Fibroblast of skin of scalp (primary cell): Measurements from ENCODE around the gene HSPE1. TPM values are rescaled to one million over a fixed set of nuclear protein-coding genes. Genes with fewer than 3 reads are reported as not detected.
"Not testable (repeated sequence)": the region's sequence is repeated elsewhere in the genome, so short reads cannot be mapped to it uniquely, and the experiment has no call there.

ENCODE experiments used
- DNase-seq: peaks from one replicate; pipeline ENCODE4 v3.0.0-alpha.2; 2013
- polyA plus RNA-seq, 2 experiments: library from polyadenylated mRNA; unstranded; fragments of 120-200 nt; gene quantifications; one replicate each; pipeline ENCODE4 v1.2.1, GENCODE V29; 2013; ENCODE audit not compliant: insufficient read length in 2 of 2

HSPE1 gene
- 140 TPM for polyA plus RNA-seq (2013, experiment 1 of 2; ENCODE audit: insufficient read length)
- 154 TPM for polyA plus RNA-seq (2013, experiment 2 of 2; ENCODE audit: insufficient read length)

DNA sequence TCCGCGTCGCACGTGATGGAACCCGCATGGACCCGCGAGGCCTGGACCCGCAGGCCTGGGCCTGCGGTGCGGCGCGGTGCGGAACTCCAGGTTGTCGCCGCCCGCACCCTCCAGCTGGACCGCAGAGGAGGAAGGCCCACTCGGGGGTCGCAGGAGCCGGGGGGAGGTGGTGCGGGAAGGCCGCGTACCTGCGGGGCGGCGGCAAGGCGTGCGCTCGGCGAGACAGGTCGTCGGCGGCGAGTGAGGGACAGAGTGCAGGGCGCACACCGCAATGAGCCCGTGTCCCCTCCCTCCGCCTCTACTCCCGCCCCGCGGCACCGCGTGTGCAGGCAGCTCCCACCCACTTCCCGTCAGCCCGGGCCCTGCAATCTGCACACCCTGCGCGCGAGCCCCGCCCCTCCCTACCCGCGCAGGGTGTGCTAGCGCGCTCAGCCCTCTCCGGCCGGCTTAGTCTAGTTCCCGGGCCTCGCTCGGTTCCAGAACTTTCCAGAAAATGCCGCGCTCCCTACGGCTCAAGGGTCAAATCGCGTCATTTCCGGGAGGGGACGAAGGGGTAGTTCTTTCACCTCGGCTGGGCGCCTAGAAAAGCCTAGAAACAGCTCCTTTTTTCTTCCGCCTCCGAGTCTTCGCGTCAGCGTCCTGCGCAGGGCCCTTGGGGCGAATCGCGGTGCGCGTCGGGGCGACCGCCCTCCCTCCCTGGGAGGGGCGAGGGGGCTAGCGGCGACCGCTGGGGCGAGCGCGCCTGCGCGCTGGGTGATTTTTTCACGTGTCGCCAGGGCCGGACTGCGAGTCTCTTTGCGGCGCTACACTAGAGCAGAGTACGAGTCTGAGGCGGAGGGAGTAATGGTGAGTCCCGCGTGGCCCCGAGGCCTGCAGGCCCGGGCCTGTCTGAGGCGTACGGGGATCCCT, at the start of gene HSPE1, which contains the start of gene HSPD1:
HSPE1 (plus strand) TSS at position 786 of the 909 bp plus-strand sequence; CDS start at position 844, 58 bp downstream.
HSPD1 (minus strand) TSS at position 247 of the 909 bp plus-strand sequence. CDS start 992 bp downstream, outside the sequence.
- DNase-seq: peak; percentile 100

GRCh38 chr2:197450465-197450864, 49.7 kb upstream of the HSPE1 start:
- DNase-seq: no peak

GRCh38 chr2:197450935-197451358, 49.2 kb upstream of the HSPE1 start:
- DNase-seq: not testable (repeated sequence)

DNA sequence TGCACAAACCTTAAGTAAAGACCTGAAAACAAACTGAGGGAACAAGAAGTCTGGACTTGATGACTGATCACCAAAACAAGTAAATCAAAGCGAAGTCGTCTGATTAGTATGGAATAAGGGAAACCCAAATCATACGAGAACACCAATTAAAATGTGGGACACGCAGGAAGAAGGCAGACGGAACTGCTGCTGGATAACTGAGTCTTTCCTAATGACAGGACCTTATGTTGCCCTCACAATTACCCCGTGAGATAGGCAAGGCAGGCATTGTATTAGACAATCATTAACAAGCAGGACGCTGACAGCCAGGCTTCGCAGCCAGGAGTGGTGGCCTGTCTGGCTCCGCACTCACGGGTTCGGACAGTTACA, 47.4 kb upstream of the HSPE1 start:
- DNase-seq: no peak

- peak; percentile 100 for DNase-seq
Measured at GRCh38 chr2:197453123-197453913, 46.9 kb upstream of the HSPE1 start, which contains the start of gene COQ10B. Gene COQ10B, plus strand, starts transcription at chr2:197453552. Its CDS starts 9 bp downstream, at chr2:197453561.

- DNase-seq: no peak
Measured at GRCh38 chr2:197453914-197454398, 46.2 kb upstream of the HSPE1 start.

GRCh38 chr2:197454923-197455322, 45.3 kb upstream of the HSPE1 start:
- no peak for DNase-seq

- no peak for DNase-seq
Measured at GRCh38 chr2:197455428-197455827, 44.8 kb upstream of the HSPE1 start.

GRCh38 chr2:197460649-197461048, 39.5 kb upstream of the HSPE1 start:
- no peak for DNase-seq

GRCh38 chr2:197461057-197461456, 39.1 kb upstream of the HSPE1 start:
- DNase-seq: no peak

DNA sequence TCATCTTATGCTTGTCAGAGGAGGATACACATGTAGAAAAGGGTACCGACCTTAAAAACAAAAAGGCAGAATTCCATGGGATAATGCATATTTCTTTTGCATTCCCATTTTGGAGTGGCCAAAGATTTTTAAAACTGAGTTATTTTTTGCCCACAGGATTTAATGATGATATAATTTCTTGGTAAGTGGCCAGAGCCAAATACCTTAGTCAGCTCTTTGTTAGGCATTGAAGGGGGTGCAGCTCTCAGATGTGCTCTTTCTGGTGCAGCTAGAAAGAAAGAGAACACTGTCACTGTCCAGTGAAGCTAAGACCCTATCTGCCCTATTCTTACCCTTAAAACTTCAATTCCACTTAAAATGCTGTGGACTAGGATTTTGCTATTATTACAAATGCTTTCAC, 36.0 kb upstream of the HSPE1 start:
- DNase-seq: peak; percentile 46

DNA sequence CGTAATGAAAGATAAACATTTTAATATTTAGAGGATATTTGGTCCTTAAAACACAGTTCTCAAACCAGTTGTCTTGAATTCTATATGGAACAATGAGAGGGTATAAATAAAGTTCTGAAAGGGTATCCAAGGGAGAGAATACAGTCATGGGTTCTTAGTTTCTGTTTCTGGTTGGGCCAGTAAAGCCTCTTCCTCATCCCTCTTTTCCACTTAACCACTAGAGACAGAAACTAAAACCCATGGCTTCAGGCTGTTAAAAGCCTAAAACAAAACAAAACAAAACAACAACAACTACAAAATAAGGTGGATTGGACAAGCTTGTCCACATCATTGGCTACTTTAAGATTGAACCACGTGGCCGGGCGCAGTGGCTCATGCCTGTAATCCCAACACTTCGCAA, 28.0 kb upstream of the HSPE1 start:
- DNase-seq: no peak

- DNase-seq: no peak
Measured at GRCh38 chr2:197477797-197478196, 22.4 kb upstream of the HSPE1 start.

- no peak for DNase-seq
Measured at GRCh38 chr2:197480165-197481036, 19.8 kb upstream of the HSPE1 start.

- DNase-seq: not testable (repeated sequence)
Measured at GRCh38 chr2:197484248-197484647, 15.9 kb upstream of the HSPE1 start.

DNA sequence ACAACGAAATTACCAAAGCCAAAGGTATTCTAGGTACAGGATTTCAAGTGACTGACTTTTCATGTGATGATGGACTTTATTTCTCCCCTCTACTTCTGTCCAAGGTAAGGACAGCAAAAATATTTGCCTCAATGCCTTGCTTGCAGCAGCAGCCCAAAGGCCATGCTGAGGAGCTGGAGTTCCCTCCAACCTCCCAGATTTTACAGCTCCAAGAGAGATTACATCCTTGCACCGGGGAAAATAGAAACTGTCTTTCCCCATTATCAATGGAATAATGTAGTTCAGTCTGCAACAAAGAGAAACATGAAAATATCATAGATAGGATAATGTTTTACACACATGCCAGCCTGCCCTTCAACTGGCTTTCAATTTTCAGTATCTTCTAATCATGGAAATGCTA, 14.0 kb upstream of the HSPE1 start:
- DNase-seq: no peak

- DNase-seq: no peak
Measured at GRCh38 chr2:197487385-197487784, 12.8 kb upstream of the HSPE1 start.

- DNase-seq: no peak
Measured at GRCh38 chr2:197495433-197496134, 4.6 kb upstream of the HSPE1 start.

DNA sequence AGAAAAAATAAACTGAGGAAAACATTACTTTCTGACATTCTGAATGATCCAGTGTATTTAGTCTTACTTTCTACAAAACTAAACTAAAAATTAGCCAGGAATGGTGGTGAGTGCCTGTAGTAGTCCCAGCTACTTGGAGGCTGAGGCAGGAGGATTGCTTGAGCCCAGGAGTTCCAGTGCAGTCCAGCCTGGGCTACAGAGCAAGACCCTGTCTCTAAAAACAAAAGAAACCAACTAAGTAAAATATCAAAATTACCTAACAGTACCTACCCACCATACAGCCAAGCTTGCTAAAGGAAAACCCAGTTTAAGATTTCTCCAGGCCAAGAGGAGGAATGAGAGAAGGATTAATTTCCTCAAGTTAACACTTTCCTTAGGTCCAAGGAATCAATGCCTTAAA, 3.5 kb upstream of the HSPE1 start:
- DNase-seq: no peak

- DNase-seq: no peak
Measured at GRCh38 chr2:197497326-197497725, 2.9 kb upstream of the HSPE1 start.

- DNase-seq: peak; percentile 5
Measured at GRCh38 chr2:197498235-197498936, 1.8 kb upstream of the HSPE1 start.
